Measurements from ENCODE around the gene RAET1E.
"Not testable (repeated sequence)": the region's sequence is repeated elsewhere in the genome, so short reads cannot be mapped to it uniquely, and the experiment has no call there.

The RAET1E gene

DNA sequence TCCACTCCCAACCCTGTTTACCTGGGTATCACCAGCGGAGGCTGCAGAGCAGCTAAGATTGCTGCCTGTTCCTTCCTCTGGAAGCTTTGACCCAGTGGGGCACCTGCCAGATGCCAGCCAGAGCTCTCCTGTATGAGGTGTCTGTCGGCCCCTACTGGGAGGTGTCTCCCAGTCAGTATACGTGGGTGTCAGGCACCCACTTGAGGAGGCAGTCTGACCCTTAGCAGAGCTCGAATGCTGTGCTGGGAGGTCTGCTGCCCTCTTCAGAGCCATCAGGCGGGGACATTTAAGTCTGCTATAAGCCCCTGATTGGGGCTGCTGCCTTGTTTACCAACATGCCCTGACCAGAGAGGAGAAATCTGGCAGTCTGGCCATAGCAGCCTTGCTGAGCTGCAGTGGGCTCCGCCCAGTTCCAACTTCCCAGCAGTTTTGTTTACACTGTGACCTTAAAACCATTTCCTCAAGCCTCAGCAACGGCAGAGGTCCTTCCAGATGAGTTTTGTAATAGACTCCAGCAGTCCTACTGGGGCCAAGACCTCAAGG is 2.8 kb downstream of the RAET1E start:
- DNase-seq (ENCODE audit: insufficient read length, low spot score) (no peak), FAIRE-seq (no peak)

DNA sequence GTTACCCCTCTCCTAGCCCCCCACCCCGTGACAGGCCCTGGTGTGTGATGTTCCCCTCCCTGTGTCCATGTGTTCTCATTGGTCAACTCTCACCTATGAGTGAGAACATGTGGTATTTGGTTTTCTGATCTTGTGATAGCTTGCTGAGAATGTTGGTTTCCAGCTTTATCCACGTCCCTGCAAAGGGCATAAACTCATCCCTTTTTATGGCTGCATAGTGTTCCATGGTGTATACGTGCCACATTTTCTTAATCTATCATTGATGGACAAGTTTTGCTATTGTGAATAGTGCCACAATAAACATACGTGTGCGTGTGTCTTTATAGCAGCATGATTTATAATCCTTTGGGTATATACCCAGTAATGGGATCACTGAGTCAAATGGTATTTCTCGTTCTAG is 6.0 kb downstream of the RAET1E start:
- DNase-seq (ENCODE audit: insufficient read length, low spot score); FAIRE-seq: not testable (repeated sequence)

DNA sequence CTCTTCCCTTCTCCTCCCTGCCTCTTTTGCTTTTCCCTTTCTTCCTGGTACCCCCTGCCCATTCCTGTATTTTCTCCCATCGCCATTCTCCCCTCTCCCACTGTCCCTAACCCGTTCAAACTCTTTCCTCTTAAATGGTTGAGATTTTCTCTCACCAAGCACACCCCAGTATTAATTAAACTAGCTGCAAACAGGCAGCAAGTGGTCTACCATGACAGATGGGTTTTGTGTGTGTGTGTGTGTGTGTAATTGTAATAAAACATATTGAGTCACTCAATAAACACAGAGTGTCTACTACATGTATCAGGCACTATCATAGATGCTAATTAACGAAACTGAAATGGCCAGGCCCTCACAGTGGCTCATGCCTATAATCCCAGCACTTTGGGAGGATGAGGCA is 6.7 kb downstream of the RAET1E start:
- DNase-seq (ENCODE audit: insufficient read length, low spot score) = no peak

DNA sequence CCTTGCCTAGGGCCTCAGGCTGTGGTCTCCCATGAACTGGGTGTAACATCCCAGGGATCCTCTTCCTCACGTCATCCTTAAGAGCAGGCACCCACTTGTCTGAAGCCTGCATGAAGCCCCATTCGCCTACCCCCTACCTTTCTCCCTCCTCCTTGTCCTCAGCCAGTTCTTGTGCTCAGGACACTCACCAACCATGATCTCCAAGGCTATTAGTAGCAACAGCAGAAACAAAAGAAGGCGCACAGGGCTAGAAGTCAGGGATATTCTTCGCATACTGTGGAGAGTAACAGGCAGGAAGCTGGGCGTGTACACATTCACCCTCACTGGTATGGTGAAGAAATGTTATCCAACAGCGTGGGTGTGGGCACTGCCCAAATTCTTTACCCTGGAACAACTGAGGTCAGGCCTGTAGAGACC is 7.3 kb downstream of the RAET1E start:
- DNase-seq (ENCODE audit: insufficient read length, low spot score) (no peak), FAIRE-seq (no peak)

More for the DNA sequence above, 6.7 kb downstream of the RAET1E start:
- FAIRE-seq = no peak

DNA sequence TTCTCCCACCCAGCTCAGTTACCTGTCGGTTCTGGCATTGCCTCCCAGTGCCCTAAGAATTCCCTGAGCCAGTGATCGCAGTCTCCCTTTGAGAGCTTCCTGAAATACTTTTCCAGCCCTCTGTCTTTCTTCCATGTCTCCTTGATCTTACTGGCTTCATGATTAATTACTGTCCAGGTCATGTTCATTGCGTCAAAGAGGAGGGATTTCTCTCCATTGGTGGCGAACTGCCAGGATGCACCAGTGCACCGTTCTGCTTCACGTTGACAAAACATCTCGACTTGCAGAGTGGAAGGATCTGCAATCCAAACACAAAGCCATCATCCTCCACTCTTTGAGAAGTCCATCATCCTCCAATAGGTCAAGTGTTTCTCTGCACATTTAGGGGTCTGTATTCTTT is 8.6 kb downstream of the RAET1E start:
- no peak for DNase-seq (ENCODE audit: insufficient read length, low spot score)
- FAIRE-seq = no peak

DNA sequence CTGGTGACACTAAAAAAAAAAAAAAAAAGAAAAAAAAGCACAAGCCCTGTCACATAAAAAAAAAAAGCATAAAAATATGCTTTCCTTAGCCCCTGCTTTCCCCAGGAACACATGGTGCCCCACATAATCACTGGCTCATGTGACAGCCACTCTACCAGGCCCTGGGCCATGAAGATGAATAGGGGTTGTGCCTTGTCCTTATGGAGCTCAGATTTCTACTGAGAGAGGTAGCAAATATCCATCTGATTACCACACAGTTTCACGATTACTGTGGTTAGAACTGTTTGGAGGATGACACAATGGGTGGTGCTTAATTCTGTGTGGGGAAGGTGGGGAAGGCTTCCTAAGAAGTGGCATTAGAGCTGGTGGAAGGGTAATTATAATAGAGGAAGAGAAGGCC is 9.3 kb downstream of the RAET1E start:
- no peak for DNase-seq (ENCODE audit: insufficient read length, low spot score)

DNA sequence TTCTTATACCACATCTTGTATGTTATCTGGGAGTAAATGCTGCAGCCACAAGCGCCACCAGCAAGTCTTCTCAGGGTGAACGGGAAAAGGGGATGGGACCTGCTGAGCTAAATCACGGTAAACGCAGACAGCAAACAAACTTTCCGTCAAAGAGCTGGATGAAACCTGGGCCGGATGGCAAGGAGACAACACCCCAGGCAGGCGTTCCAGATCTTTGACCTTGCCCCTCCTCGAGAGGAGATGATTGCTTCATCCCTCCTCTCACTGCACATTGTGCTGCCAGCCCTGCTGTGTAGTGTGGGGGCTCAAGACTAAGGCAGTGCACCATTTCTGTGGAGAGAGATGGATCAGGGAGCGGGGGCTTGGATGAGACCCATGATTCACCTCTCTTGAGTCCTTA is 9.8 kb downstream of the RAET1E start:
- FAIRE-seq (no peak), DNase-seq (ENCODE audit: insufficient read length, low spot score) (no peak)

More for the DNA sequence above, 9.3 kb downstream of the RAET1E start:
- no peak for FAIRE-seq

DNA sequence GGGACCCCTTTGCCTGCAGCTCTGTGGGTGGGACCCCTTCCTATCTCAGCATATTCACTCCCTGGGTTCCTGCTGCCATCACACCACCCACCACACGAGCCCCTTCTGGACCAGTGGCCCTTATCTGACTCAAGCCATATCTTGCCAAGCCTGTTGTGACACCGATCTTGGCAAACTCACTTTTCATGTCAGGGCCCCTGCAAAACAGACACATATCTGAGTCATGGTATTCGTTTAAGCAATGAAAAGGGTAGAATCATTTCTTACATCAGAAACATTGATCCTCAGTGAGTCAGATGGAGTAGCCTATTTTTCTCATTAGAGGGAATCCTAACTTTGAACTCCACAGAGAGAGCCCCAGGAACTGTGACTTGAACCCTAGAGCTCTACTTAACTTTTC is 10.6 kb downstream of the RAET1E start:
- FAIRE-seq = no peak
- no peak for DNase-seq (ENCODE audit: insufficient read length, low spot score)

DNA sequence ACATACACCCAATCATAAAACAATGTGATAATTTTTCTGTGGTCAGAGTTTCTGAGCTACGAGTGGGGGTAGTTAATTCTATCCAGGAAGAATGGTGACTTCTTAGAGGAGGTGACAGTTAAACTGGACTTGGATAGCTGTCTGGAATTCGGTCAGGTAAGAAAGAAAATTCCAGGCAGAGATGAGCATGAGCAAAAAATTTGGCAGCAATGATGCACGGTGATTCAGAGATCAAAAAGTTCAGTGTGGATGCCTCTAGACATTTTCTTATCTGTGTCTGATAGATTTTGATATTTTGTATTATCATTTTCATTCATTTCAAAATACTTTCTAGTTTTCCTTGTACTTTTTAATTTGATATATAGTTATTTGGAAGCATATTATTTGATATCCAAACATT is 12.0 kb downstream of the RAET1E start:
- no peak for DNase-seq (ENCODE audit: insufficient read length, low spot score)
- no peak for FAIRE-seq

DNA sequence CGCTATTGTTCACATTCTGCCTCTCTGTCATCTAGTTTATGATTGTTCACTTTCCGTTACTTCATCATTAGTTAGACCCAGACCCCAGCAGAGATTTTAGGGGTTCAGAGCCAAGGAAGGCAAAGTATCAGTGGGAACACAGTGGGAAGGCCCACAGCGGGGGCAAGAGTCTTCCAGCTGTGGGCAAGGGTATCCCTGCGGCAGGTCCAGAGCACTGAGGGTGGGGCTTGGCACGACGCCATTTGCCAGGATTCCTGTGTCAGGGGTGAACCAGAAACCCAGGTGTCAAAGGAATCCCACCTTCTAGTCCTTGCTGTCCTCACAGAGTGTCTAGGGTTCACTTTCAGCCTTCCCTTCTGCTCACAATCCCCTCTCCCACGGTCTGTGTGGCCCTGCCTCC is 13.3 kb downstream of the RAET1E start:
- no peak for DNase-seq (ENCODE audit: insufficient read length, low spot score)
- FAIRE-seq = no peak

DNA sequence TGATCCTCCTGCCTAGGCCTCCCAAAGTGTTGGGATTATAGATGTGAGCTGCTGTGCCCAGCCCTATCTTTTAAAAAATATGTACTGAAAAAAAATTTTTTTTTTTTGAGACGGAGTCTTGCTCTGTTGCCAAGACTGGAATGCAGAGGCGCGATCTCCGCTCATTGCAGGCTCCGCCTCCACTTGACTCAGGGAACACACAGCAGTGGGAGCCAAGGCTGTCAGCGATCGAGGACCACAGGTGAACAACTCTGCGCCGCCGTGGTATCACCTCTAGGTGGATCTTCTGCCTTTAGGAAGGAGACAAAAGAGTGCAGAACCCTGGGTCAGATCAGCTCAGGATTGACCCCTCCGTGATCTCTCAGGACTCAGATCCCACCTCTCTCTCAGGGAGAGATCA is 13.7 kb downstream of the RAET1E start:
- DNase-seq (ENCODE audit: insufficient read length, low spot score) = no peak
- FAIRE-seq = no peak

DNA sequence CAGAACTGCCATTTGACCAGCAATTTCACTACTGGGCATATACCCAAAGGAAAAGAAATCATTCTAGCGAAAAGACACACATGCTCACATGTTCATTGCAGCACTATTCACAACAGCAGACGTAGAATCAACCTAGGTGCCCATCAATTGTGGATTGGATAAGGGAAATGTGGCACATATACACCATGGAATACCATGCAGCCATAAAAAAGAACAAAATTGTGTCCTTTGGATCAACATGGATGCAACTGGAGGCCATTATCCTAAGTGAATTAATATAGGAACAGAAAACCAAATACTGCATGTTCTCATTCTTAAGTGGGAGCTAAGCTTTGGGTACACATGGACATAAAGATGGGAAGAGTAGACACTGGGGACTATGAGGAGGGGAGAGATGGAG is 16.1 kb downstream of the RAET1E start:
- DNase-seq (ENCODE audit: insufficient read length, low spot score) (no peak), FAIRE-seq (no peak)

DNA sequence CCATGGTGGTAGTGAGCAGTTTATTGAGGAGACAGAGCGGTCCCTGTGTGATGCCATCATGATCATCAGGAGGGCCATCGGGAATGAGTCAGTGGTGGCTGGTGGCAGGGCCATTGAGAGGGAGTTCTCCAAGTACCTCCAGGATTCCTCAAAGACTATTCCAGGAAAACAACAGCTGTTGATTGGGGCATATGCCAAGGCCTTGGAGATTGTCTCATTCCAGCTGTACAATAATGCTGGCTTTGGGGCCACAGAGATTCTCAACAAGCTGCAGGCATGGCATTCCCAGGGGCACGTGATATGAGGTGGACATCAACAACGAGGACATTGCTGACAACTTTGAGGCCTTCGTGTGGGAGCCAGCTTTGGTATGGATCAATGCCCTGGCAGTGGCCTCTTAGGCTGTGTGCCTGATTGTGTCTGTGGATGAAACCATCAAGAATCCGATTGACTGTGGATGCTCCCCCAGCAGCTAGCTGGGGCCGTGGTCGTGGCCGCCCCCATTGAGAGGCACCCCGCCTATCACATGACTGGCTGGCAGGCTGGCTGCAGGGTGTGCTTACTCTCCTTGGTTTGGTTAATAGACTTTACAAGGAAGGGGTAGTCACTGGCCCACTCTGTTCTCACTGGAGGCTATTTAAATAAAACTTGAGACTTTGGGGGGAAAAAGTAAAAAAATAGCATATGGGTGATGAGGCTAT is 16.7 kb downstream of the RAET1E start:
- FAIRE-seq (no peak), DNase-seq (ENCODE audit: insufficient read length, low spot score) (no peak)

DNA sequence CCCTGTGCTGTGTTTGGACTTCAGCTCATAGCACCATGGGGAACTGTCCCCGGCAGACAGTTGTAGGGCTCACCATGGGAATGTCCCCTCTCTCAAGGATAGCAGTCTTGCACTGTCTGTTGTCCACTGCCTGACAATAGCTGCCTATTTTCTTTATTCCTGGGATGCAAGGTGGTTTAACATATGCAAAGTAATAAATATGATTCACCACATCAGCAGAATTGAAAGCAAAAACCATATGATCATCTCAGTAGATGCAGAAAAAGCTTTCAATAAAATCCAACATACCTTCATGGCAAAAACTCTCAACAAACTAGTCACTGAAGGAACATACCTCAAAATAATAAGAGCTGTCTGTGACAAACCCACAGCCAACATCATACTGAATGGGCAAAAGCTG is 20.3 kb downstream of the RAET1E start:
- FAIRE-seq (no peak), DNase-seq (ENCODE audit: insufficient read length, low spot score) (no peak)

DNA sequence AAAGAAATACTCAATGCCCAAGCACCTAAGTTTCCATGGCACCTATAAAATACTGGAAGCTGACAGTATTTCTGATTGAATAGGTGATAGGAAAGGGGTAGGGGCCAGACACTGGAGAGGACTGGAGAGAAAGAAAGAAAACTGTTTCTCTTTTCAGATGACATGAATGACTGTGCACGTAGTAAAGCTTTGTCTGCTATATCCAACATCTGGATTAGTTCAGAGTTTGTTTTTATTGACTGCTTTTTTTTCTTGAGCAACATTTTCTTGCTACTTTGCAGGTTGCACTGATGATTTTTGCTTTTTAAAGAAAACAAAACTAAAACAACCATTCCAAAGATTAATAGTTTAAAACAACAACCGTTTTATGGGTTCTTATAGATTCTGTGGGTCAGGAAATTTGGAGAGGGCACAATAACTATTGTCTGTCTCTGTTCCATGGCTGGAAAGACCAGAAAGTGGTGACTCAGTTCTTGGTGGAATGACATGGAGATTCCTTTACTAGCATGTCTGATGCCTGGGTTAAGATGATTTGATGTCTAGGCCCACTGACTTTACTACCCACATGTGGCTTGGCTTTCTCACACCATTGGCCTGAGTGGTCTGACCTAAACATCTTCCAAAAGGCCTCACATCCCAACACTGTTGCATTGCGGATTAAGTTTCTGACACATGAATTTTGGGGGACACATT is 21.5 kb downstream of the RAET1E start:
- FAIRE-seq = no peak

DNA sequence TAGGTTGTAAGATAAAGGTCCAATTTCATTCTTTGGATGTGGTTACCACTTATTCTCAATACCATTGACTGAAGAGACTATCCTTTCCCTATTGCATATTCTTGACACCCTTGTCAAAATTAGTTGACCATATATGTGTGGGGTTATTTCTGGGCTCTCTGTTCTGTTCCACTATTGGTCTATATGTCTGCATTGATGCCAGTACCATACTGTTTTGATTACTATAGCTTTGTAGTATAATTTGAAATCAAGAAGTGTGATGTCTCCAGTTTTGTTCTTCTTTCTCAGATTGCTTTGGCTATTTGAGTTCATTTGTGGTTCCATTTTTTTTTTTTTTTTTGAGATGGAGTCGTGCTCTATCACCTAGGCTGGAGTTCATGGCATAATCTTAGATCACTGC is 25.7 kb downstream of the RAET1E start:
- DNase-seq (ENCODE audit: insufficient read length, low spot score) = no peak
- no peak for FAIRE-seq

More for the DNA sequence above, 21.5 kb downstream of the RAET1E start:
- no peak for DNase-seq (ENCODE audit: insufficient read length, low spot score)

DNA sequence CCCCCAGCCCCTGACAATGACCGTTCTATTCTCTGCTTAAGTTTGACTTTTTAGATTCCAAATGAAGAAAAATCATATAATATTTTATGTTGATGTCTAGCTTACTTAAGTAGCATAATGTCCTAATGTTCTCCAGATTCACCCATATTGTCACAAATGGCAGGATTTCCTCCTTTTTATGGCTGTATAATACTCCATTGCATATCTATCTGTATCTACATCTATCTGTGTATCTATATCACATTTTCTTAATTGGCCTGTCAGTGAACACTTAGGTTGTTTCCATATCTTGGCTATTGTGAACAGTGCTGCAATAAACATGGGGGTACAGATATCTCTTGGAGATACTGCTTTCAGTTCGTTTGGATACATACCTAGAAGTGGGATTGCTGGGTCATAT is 26.7 kb downstream of the RAET1E start:
- DNase-seq (ENCODE audit: insufficient read length, low spot score) = no peak
- FAIRE-seq = no peak

DNA sequence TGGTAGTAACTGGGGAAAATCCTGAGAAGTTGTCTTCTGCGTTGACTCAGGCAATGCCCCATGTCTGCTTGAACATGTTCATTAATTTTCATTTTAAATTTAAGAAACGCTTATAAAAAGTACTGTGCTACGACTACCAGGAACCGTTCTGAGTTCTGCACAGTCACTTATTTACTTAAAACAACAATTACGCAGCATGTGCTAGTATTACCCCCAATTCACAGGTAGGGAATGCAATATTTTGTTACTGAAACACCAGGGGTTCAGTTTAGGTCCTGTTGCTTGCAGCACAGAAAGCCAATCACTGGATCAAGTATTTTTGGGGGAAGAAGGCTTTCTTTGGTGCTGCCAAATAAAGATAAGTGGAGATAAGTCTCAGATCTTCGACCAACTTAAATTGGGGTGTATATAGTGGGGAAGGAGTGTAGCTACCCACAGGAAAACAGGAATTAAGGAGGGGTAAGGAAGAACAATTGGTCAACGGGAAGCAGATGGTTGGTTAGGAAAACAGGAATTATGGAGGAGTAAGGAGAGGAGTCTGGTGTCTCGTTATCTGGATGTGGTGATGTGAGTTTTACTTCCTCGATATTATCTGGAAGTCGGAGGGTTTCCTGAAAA is 28.5 kb downstream of the RAET1E start:
- DNase-seq (ENCODE audit: insufficient read length, low spot score) (no peak), FAIRE-seq (no peak)

DNA sequence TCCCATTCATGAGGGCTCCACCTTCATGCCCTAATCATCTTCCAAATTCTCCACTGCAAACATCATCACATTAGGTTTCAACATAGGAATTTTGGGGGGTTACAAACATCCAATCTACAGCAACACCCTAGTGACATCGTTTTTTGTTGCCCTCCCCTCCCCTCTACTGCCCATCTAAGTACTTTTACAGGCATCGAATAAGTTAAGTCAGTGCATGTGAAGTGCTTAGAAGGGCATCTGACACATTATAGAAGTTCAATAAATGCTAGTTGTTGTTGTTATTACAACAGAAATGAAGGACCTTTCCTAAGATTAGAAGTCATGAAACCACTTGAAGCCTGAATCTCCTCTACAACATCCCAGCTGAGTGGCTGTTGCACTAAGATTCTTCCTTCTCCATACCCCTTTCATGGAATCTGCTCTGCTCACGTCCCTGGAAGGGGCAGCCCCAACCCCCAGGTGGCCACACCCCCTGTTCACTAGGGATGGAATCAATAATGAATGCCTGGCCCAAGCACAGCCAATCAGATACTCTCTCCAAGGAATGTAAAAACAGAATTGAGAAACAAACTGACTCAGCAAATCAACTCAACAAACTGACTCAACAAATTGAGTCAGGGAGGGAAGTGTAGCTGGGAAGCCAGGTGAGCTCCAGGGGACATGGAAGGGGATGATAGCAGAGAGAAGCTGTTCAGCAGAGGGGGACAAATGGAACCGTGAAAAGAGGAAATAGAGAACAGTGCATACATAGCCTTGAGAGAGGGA is 29.9 kb downstream of the RAET1E start:
- FAIRE-seq (no peak), DNase-seq (ENCODE audit: insufficient read length, low spot score) (no peak)

DNA sequence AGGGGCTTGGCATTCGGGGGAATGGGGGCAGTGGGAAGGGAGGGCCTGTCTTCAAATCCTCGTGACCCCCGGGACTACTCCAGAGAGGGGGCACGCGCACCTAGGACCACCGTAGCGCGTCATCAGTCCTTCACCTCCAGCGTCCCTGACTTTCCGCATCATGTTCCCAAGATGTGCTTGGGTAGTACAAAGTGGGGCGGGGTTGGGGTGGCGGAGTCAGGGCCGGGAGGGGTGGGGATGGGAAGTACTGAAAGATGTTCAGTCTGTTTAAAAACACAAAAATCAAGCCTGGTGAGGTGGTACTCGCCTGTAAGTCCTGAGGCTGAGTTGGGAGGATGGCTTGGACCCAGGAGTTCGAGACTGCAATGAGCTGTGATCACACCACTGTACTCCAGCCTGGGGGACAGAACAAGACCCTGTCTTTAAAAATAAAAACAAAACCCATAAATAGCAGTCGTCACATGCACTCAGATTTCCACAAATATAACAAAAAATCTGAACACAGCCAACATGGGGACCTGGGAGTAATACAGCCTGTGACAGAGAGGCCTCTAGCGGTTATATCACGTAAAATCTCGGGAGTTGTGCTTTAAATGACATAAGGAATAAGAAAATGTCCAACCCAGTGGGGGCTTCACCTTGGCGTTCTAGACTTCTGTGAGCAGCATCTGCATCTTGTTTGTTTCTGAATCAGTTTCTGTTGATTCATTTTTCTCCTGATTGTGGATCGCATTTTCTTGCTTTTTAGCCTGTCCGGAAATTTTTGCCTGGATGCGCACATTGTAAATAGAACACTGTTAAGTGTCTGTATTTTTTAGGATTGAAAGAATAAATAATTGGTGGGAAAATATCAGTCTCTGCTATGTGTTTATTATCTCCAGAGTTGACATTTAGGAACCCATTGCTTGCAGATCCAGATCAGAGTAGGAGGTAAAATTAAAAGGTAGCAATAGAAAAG is 33.1 kb downstream of the RAET1E start:
- no peak for FAIRE-seq
- DNase-seq (ENCODE audit: insufficient read length, low spot score) = peak; percentile 62
